Measurements from ENCODE around the gene CACNA2D3.

Gene CACNA2D3

GRCh38 chr3:54918516-54918915 lies 796.2 kb downstream of the CACNA2D3 start:
- DNase-seq (ENCODE audit: low read depth) = no peak

- no peak for DNase-seq (ENCODE audit: low read depth)
Observed at GRCh38 chr3:54928046-54928770, 805.9 kb downstream of the CACNA2D3 start, which contains the start of gene LRTM1. LRTM1 (minus strand) TSS chr3:54928059; CDS start chr3:54927911, 148 bp downstream.

GRCh38 chr3:54931182-54931581 lies 808.8 kb downstream of the CACNA2D3 start:
- DNase-seq (ENCODE audit: low read depth) = no peak

GRCh38 chr3:54932606-54933005 lies 810.3 kb downstream of the CACNA2D3 start:
- no peak for DNase-seq (ENCODE audit: low read depth)

GRCh38 chr3:54935869-54936268 lies 813.5 kb downstream of the CACNA2D3 start:
- DNase-seq (ENCODE audit: low read depth) = no peak

- DNase-seq (ENCODE audit: low read depth) = no peak
Observed at GRCh38 chr3:54936561-54936960, 814.2 kb downstream of the CACNA2D3 start.

- no peak for DNase-seq (ENCODE audit: low read depth)
Observed at GRCh38 chr3:54939557-54940300, 817.4 kb downstream of the CACNA2D3 start.

GRCh38 chr3:54940971-54941370 lies 818.6 kb downstream of the CACNA2D3 start:
- no peak for DNase-seq (ENCODE audit: low read depth)

GRCh38 chr3:54941690-54942362 lies 819.5 kb downstream of the CACNA2D3 start:
- DNase-seq (ENCODE audit: low read depth) = no peak

GRCh38 chr3:54949491-54950044 lies 827.2 kb downstream of the CACNA2D3 start:
- no peak for DNase-seq (ENCODE audit: low read depth)

- DNase-seq (ENCODE audit: low read depth) = no peak
Observed at GRCh38 chr3:54950391-54951003, 828.1 kb downstream of the CACNA2D3 start.

GRCh38 chr3:54951405-54951804 lies 829.1 kb downstream of the CACNA2D3 start:
- DNase-seq (ENCODE audit: low read depth) = no peak

- DNase-seq (ENCODE audit: low read depth) = no peak
Observed at GRCh38 chr3:54954022-54954421, 831.7 kb downstream of the CACNA2D3 start.

- DNase-seq (ENCODE audit: low read depth) = no peak
Observed at GRCh38 chr3:54954521-54954920, 832.2 kb downstream of the CACNA2D3 start.

- no peak for DNase-seq (ENCODE audit: low read depth)
Observed at GRCh38 chr3:54955496-54955895, 833.1 kb downstream of the CACNA2D3 start.

GRCh38 chr3:54955941-54956340 lies 833.6 kb downstream of the CACNA2D3 start:
- no peak for DNase-seq (ENCODE audit: low read depth)

- DNase-seq (ENCODE audit: low read depth) = no peak
Observed at GRCh38 chr3:54957711-54958110, 835.4 kb downstream of the CACNA2D3 start.

GRCh38 chr3:54960082-54960481 lies 837.7 kb downstream of the CACNA2D3 start:
- no peak for DNase-seq (ENCODE audit: low read depth)

- DNase-seq (ENCODE audit: low read depth) = no peak
Observed at GRCh38 chr3:54960701-54961100, 838.3 kb downstream of the CACNA2D3 start.

GRCh38 chr3:54962200-54962599 lies 839.8 kb downstream of the CACNA2D3 start:
- no peak for DNase-seq (ENCODE audit: low read depth)

- no peak for DNase-seq (ENCODE audit: low read depth)
Observed at GRCh38 chr3:54963641-54964040, 841.3 kb downstream of the CACNA2D3 start.

- no peak for DNase-seq (ENCODE audit: low read depth)
Observed at GRCh38 chr3:54964081-54964480, 841.7 kb downstream of the CACNA2D3 start.

Measured in activated T-helper 1 cell treated with Interleukin-2 at 50 U/mL for 16 hours (primary cell).